Adrenal gland (tissue), 12 donors: ENCODE measurements around the gene N4BP2. TPM values are rescaled to one million over a fixed set of nuclear protein-coding genes. Genes with fewer than 3 reads are reported as not detected.

Source experiments
- DNase-seq, 7 donors: peaks; one replicate each; pipeline ENCODE4 v3.0.0-alpha.2; 2019 to 2020
- H3K27ac ChIP-seq, 5 donors: fragments of 200-600 bp; sonication (generic) in 4 of 5; 1 replicate in 3 of 5; 2 replicates in 2 of 5; pipeline versions ENCODE4 v1.5.1 to v1.8.0; 2016 to 2020; ENCODE audit warnings: mild to moderate bottlenecking in 1 of 5
- H3K27me3 ChIP-seq: fragments of 200-600 bp; 2 replicates; pipeline ENCODE4 v1.8.0; 2021
- H3K36me3 ChIP-seq, 2 donors: fragments of 200-600 bp; replicated peaks in 1 of 2; 1 replicate in 1 of 2; 2 replicates in 1 of 2; pipeline versions ENCODE4 v1.5.1 to v1.8.0; 2018 to 2022
- H3K4me1 ChIP-seq, 2 donors: fragments of 200-600 bp; replicated peaks in 1 of 2; 1 replicate in 1 of 2; 2 replicates in 1 of 2; pipeline versions ENCODE4 v1.5.1 to v1.8.0; 2018 to 2021
- H3K4me3 ChIP-seq, 4 donors: fragments of 200-600 bp; sonication (generic) in 3 of 4; one replicate each; pipeline ENCODE4 v1.5.1; 2016 to 2018
- H3K9me3 ChIP-seq, 3 donors: fragments of 200-600 bp; sonication (generic) in 1 of 3; replicated peaks in 1 of 3; 1 replicate in 2 of 3; 2 replicates in 1 of 3; pipeline versions ENCODE4 v1.5.1 to v1.8.0; 2016 to 2021
- CTCF ChIP-seq, 6 experiments: fragments of 450-650 bp in 4 of 6; fragments of 200-600 bp in 2 of 6; sonication (generic) in 1 of 6; IDR thresholded peaks; 1 replicate in 5 of 6; 2 replicates in 1 of 6; pipeline versions ENCODE4 v1.5.1 to v1.8.0; 2016 to 2021; ENCODE audit warnings: antibody characterized with exemption in 6 of 6, mild to moderate bottlenecking in 2 of 6, moderate library complexity in 1 of 6
- POLR2A ChIP-seq, 2 donors: fragments of 450-650 bp; IDR thresholded peaks; one replicate each; pipeline ENCODE4 v1.6.1; 2017; ENCODE audit warnings: antibody characterized with exemption in 2 of 2, mild to moderate bottlenecking in 2 of 2, moderate library complexity in 1 of 2
- WGBS, 4 donors: extraction: QIAGEN DNeasy Blood & Tissue Kit in 2 of 4; methylation state at CpG; one replicate each; pipeline versions ENCODE4 v1.1.5 to v1.1.7; 2013 to 2017; 5-methylcytosine and 5-hydroxymethylcytosine counted together
- intact Hi-C, 2 donors: fragments of 100-400 bp; cut with DNase I; formaldehyde crosslinking; loops; one replicate each; pipeline versions ENCODE4 v1.14.1 to v1.15.0; 2022 to 2023
- polyA plus RNA-seq, 3 donors: library from polyadenylated mRNA; stranded (reverse); fragments of 200-250 nt in 2 of 3; fragments of 350-450 nt in 1 of 3; fragmentation: Illumina TruSeq in 1 of 3; extraction: RNeasy Lipid Tissue Mini Kit (QIAGEN cat#74804) in 1 of 3; gene quantifications; one replicate each; pipeline ENCODE4 v1.2.3, GENCODE V29; 2013 to 2014
- total RNA-seq, 9 donors: library from RNA; depleted of rRNA in 4 of 9; stranded (reverse); fragments of >200 nt in 4 of 9; fragments of 120-200 nt in 1 of 9; fragmentation: NEBNext Ultra II Directional in 1 of 9; extraction: Animal tissue kit (Norgen Biotek cat#: 25700) in 1 of 9; gene quantifications; one replicate each; pipeline versions ENCODE4 v1.1.0 to v1.2.4, GENCODE V29; 2013 to 2023
- donor health status: healthy with polysubstance abuse.
- donor health status: Bipolar disorder and iron deficiency.
- donor health status: DM: yes; HTN: yes; CAD: no.
- donor health status: DM: no; HTN: no; CAD: no.
- donor health status: DM: no; HTN: no; CAD: no.
- donor health status: DM: yes; HTN: yes; CAD: no.

The N4BP2 gene
- total and polyA plus RNA-seq, 12 donors, result 0.97 to 15.1 (median 4.6) TPM

- no peaks in the 10 kb centered on the region for H3K9me3 ChIP-seq
- no peaks in the 10 kb centered on the region for H3K4me1 ChIP-seq
- H3K27me3 ChIP-seq, result no peaks in the 10 kb centered on the region
- no peak for DNase-seq
- no peak overlapping the region for H3K4me3 ChIP-seq
- H3K36me3 ChIP-seq, result no peaks in the 10 kb centered on the region
- 95 to 100% (median 98%) methylated on average over 1 of the region's 1 CpG for WGBS, 4 donors
- TF ChIP-seq CTCF (IDR thresholded peaks at IDR 0.05), result no peak
- no peak for TF ChIP-seq POLR2A (IDR thresholded peaks at IDR 0.05)
- no peak overlapping the region for H3K27ac ChIP-seq
- intact Hi-C loops, result no loop called here
These were observed 66.3 kb downstream of the N4BP2 start for GRCh38 chr4:40122941-40123340.

- Histone ChIP-seq H3K36me3 (no peaks in the 10 kb centered on the region), H3K4me1 (no peaks in the 10 kb centered on the region), H3K27ac (no peak overlapping the region), H3K9me3 (no peaks in the 10 kb centered on the region), H3K27me3 (no peaks in the 10 kb centered on the region), H3K4me3 (no peak overlapping the region)
- TF ChIP-seq CTCF (IDR thresholded peaks at IDR 0.05) (no peak), POLR2A (IDR thresholded peaks at IDR 0.05) (no peak)
- DNase-seq, result no peak
- intact Hi-C loops, result no loop called here
These were observed 68.0 kb downstream of the N4BP2 start for GRCh38 chr4:40124690-40125089.

- Histone ChIP-seq H3K9me3 (no peaks in the 10 kb centered on the region), H3K36me3 (no peaks in the 10 kb centered on the region), H3K27ac (no peak overlapping the region), H3K4me1 (no peaks in the 10 kb centered on the region), H3K4me3 (no peak overlapping the region), H3K27me3 (no peaks in the 10 kb centered on the region)
- DNase-seq, result no peak
- intact Hi-C loops, result no loop called here
- TF ChIP-seq CTCF (IDR thresholded peaks at IDR 0.05), result no peak
- no peak for TF ChIP-seq POLR2A (IDR thresholded peaks at IDR 0.05)
These were observed 73.9 kb downstream of the N4BP2 start for GRCh38 chr4:40130401-40131036.

GRCh38 chr4:40132816-40133215 is 76.2 kb downstream of the N4BP2 start:
- Histone ChIP-seq H3K36me3 (no peaks in the 10 kb centered on the region), H3K9me3 (no peaks in the 10 kb centered on the region), H3K4me1 (no peaks in the 10 kb centered on the region), H3K27ac (no peak overlapping the region), H3K4me3 (no peak overlapping the region), H3K27me3 (no peaks in the 10 kb centered on the region)
- TF ChIP-seq POLR2A (IDR thresholded peaks at IDR 0.05) (no peak), CTCF (IDR thresholded peaks at IDR 0.05) (no peak)
- no peak for DNase-seq
- 89 to 100% (median 96%) methylated on average over 1 of the region's 1 CpG for WGBS, 4 donors
- intact Hi-C loops, result no loop called here
